Esophagus muscularis mucosa (tissue), 4 donors: ENCODE measurements around the gene CIZ1.

Experiments
- EP300 ChIP-seq: sonication (generic); formaldehyde crosslinking; IDR thresholded peaks from one replicate; pipeline ENCODE4 v1.6.1; 2017; ENCODE audit warnings: antibody characterized with exemption
- POLR2A ChIP-seq: fragments of 450-650 bp; IDR thresholded peaks from one replicate; pipeline ENCODE4 v1.6.1; 2017; ENCODE audit warnings: antibody characterized with exemption, moderate library complexity, mild to moderate bottlenecking, low read depth
- POLR2AphosphoS5 ChIP-seq, 2 donors: sonication (generic); formaldehyde crosslinking; IDR thresholded peaks; one replicate each; pipeline ENCODE4 v1.6.1; 2017; ENCODE audit warnings: antibody characterized with exemption in 2 of 2
- TF ChIP-seq, protein P1 (sequence below), 3 experiments: fragments of 200-600 bp in 2 of 3; fragments of 450-650 bp in 1 of 3; sonication (generic) in 2 of 3; IDR thresholded peaks; one replicate each; pipeline ENCODE4 v1.5.1; 2017 to 2019; ENCODE audit warnings: antibody characterized with exemption in 3 of 3, mild to moderate bottlenecking in 2 of 3, moderate library complexity in 1 of 3

DNA sequence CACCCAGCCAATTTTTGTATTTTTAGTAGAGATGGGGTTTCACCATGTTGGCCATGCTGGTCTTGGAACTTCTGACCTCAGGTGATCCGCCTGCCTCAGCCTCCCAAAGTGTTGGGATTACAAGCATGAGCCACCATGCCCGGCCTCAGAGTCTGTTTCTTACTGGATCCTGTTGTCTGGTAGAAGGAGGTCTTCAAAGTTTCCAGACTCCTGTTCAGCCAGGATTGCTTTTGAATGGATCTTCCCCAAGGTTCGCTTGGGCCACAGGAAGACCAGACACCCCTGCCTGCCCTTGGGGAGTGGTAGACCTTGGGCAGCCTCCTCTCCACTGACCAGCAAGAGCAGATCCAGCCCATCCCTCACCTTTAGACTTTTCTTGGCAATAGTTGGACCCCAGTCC, 49.8 kb downstream of the CIZ1 start:
- TF ChIP-seq POLR2A (no peak), EP300 (no peak), POLR2AphosphoS5 (IDR thresholded peaks at IDR 0.05) (no peak)
- TF ChIP-seq, protein P1, sequence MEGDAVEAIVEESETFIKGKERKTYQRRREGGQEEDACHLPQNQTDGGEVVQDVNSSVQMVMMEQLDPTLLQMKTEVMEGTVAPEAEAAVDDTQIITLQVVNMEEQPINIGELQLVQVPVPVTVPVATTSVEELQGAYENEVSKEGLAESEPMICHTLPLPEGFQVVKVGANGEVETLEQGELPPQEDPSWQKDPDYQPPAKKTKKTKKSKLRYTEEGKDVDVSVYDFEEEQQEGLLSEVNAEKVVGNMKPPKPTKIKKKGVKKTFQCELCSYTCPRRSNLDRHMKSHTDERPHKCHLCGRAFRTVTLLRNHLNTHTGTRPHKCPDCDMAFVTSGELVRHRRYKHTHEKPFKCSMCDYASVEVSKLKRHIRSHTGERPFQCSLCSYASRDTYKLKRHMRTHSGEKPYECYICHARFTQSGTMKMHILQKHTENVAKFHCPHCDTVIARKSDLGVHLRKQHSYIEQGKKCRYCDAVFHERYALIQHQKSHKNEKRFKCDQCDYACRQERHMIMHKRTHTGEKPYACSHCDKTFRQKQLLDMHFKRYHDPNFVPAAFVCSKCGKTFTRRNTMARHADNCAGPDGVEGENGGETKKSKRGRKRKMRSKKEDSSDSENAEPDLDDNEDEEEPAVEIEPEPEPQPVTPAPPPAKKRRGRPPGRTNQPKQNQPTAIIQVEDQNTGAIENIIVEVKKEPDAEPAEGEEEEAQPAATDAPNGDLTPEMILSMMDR (IDR thresholded peaks at IDR 0.05) = no peak
